ENCODE data around the gene GTPBP3. TPM values are rescaled to one million over a fixed set of nuclear protein-coding genes. Genes with fewer than 3 reads are reported as not detected.

The GTPBP3 gene
- total and polyA plus RNA-seq, 2 of the 13 experiments (the other 11 are each of a cell fraction or from before 2014, with no cell fraction given) = 17.5 to 30.0 TPM

- peak; percentile 68 for TF ChIP-seq PRDM15 (CRISPR knock-in tag; IDR thresholded peaks at IDR 0.05)
- TF ChIP-seq ZHX1 (CRISPR knock-in tag; IDR thresholded peaks at IDR 0.05; ENCODE audit: low read depth) = no peak
- TF ChIP-seq ZFP37 (CRISPR knock-in tag; IDR thresholded peaks at IDR 0.05; ENCODE audit: borderline replicate concordance) = peak; percentile 21; the same call in 1 of the 2 replicates
- TF ChIP-seq MXD3 (CRISPR knock-in tag; IDR thresholded peaks at IDR 0.05) = peak; percentile 23
- TF ChIP-seq RFXANK (CRISPR knock-in tag; IDR thresholded peaks at IDR 0.05) = 0 out of 2 replicates have a peak, but pooled peaks have one; percentile 68
- TF ChIP-seq POGK (CRISPR knock-in tag; conservative IDR thresholded peaks at IDR 0.05) = peak; percentile 75
- no peak for TF ChIP-seq ZNF281 (CRISPR knock-in tag; IDR thresholded peaks at IDR 0.05; ENCODE audit: borderline replicate concordance)
These were observed 31.7 kb upstream of the GTPBP3 start, which contains the start of gene MRPL34 (continued) for GRCh38 chr19:17305517-17306284.
